DOHH2 (cell line): ENCODE measurements around the gene FXYD3.

Source experiments
- H3F3A ChIP-seq: fragments of 200-600 bp; sonication (generic), shearing (Covaris generic); 2 replicates; pipeline ENCODE4 v1.6.0; 2016; ENCODE audit warnings: antibody characterized with exemption, mild to moderate bottlenecking; ENCODE audit not compliant: control insufficient read depth, insufficient read depth
- H3K27ac ChIP-seq: fragments of 200-600 bp; sonication (generic); 2 replicates; pipeline ENCODE4 v1.5.1; 2014; ENCODE audit warnings: low read depth, mild to moderate bottlenecking, low read length, moderate library complexity
- H3K27me3 ChIP-seq: fragments of 200-600 bp; sonication (generic); 2 replicates; pipeline ENCODE4 v1.6.1; 2014; ENCODE audit warnings: mild to moderate bottlenecking, low read length, mixed read lengths; ENCODE audit not compliant: control insufficient read depth
- H3K36me3 ChIP-seq: fragments of 200-600 bp; sonication (generic); 2 replicates; pipeline ENCODE4 v1.6.1; 2014; ENCODE audit warnings: mild to moderate bottlenecking, low read length, moderate library complexity, mixed read lengths; ENCODE audit not compliant: control insufficient read depth
- H3K4me1 ChIP-seq: fragments of 200-600 bp; sonication (generic); 2 replicates; pipeline ENCODE4 v1.6.1; 2014; ENCODE audit warnings: mild to moderate bottlenecking, low read length, mixed read lengths; ENCODE audit not compliant: control insufficient read depth
- H3K4me2 ChIP-seq: fragments of 200-600 bp; sonication (generic); 2 replicates; pipeline ENCODE4 v1.6.0; 2014; ENCODE audit warnings: mild to moderate bottlenecking, low read length, moderate library complexity
- H3K4me3 ChIP-seq: fragments of 200-600 bp; sonication (generic); 2 replicates; pipeline ENCODE4 v1.5.1; 2014; ENCODE audit warnings: mild to moderate bottlenecking, low read length, mixed read lengths
- H3K79me2 ChIP-seq: fragments of 200-600 bp; sonication (generic); 2 replicates; pipeline ENCODE4 v1.6.1; 2014; ENCODE audit warnings: mild to moderate bottlenecking, low read length, mixed read lengths; ENCODE audit not compliant: control insufficient read depth
- H3K9me2 ChIP-seq: fragments of 200-600 bp; sonication (generic); replicated peaks from 2 replicates; pipeline ENCODE4 v1.6.1; 2014; ENCODE audit warnings: mild to moderate bottlenecking, low read length, mixed read lengths; ENCODE audit not compliant: control insufficient read depth
- H3K9me3 ChIP-seq: fragments of 200-600 bp; sonication (generic); 2 replicates; pipeline ENCODE4 v1.6.1; 2014; ENCODE audit warnings: antibody characterized with exemption, low read length, mixed read lengths; ENCODE audit not compliant: control insufficient read depth, insufficient read depth
- H4K20me1 ChIP-seq: fragments of 200-600 bp; sonication (generic); 2 replicates; pipeline ENCODE4 v1.6.0; 2014; ENCODE audit warnings: low read depth, mild to moderate bottlenecking, antibody characterized with exemption, low read length, moderate library complexity; ENCODE audit not compliant: control insufficient read depth, insufficient read depth
- EZH2phosphoT487 ChIP-seq: fragments of 200-600 bp; sonication (generic); IDR thresholded peaks from 2 replicates; pipeline ENCODE4 v1.6.1; 2017; ENCODE audit warnings: borderline replicate concordance, mild to moderate bottlenecking, antibody characterized with exemption, low read length, moderate library complexity, mixed read lengths
- TF ChIP-seq, protein P1 (sequence below): fragments of 200-600 bp; sonication (generic); IDR thresholded peaks from one replicate; pipeline ENCODE4 v1.5.1; 2014; ENCODE audit warnings: antibody characterized with exemption, mild to moderate bottlenecking, low read depth, low read length; ENCODE audit not compliant: poor library complexity, severe bottlenecking

Gene FXYD3

DNA sequence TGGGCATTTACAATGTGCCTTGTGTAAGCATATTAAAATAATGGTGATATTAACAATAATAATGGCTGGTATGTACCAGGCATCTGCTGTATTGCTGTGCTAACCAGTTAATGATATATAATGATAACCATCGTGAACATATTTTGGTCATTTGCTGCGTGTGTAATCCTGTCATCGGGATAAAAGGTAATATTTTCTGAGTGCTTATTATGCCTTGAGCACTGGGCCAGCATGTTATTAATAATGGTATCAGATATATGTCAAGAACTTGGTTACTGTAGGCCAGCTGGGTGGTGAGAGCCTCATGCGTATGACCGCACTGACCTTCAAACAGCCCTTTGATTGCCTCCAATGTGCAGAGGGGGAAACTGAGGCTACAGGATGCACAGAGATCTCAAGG, 22.2 kb upstream of the FXYD3 start:
- no peaks in the 10 kb centered on the region for H3K9me2 ChIP-seq
- no peaks in the 10 kb centered on the region for H3F3A ChIP-seq
- H4K20me1 ChIP-seq = no peaks in the 10 kb centered on the region
- H3K36me3 ChIP-seq = no peaks in the 10 kb centered on the region
- H3K27ac ChIP-seq = no peak overlapping the region
- H3K79me2 ChIP-seq = no peaks in the 10 kb centered on the region
- H3K4me2 ChIP-seq = no peak overlapping the region
- H3K4me1 ChIP-seq = peaks cover 21% of the 10 kb centered on the region
- no peak overlapping the region for H3K4me3 ChIP-seq
- no peaks in the 10 kb centered on the region for H3K27me3 ChIP-seq
- no peaks in the 10 kb centered on the region for H3K9me3 ChIP-seq
- TF ChIP-seq EZH2phosphoT487 = no peak
- TF ChIP-seq, protein P1, sequence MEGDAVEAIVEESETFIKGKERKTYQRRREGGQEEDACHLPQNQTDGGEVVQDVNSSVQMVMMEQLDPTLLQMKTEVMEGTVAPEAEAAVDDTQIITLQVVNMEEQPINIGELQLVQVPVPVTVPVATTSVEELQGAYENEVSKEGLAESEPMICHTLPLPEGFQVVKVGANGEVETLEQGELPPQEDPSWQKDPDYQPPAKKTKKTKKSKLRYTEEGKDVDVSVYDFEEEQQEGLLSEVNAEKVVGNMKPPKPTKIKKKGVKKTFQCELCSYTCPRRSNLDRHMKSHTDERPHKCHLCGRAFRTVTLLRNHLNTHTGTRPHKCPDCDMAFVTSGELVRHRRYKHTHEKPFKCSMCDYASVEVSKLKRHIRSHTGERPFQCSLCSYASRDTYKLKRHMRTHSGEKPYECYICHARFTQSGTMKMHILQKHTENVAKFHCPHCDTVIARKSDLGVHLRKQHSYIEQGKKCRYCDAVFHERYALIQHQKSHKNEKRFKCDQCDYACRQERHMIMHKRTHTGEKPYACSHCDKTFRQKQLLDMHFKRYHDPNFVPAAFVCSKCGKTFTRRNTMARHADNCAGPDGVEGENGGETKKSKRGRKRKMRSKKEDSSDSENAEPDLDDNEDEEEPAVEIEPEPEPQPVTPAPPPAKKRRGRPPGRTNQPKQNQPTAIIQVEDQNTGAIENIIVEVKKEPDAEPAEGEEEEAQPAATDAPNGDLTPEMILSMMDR = no peak

DNA sequence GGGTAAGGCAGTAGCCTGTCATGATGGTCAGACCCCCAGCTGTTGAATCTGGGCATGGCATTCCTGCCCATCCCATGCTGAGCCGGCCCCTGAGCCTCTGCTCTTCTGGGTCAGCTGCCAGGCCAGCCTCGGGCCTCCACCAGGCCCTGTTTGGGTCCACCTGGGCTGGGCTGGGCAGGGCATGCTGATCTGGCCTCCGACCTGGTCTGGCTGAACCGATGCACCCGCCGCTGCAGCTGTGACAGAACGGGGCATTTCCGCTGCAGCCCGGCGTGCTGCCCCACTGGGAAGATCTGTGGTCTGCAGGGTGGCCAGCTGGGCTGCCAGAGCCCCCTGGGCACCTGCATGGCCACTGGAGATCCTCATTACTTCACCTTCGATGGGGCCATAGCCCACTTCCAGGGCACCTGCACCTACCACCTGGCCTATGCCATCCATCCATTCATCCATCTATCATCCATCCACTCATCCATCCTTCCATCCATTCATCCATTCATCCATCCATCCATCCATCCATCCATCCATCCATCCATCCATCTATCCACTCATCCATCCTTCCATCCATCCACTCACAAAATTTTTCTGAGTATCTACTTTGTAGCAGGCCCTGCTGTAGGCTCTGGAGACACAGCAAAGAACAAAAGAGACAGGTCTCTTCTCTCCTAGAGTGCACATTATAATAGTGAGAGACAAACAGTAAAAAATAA, 21.5 kb upstream of the FXYD3 start:
- Histone ChIP-seq H3K4me1 (peaks cover 17% of the 10 kb centered on the region), H3K9me2 (no peaks in the 10 kb centered on the region), H3K27ac (no peak overlapping the region), H3K27me3 (no peaks in the 10 kb centered on the region), H4K20me1 (no peaks in the 10 kb centered on the region), H3K36me3 (no peaks in the 10 kb centered on the region), H3F3A (no peaks in the 10 kb centered on the region), H3K79me2 (no peaks in the 10 kb centered on the region), H3K4me2 (no peak overlapping the region), H3K9me3 (no peaks in the 10 kb centered on the region), H3K4me3 (no peak overlapping the region)
- TF ChIP-seq, protein P1 = no peak
- no peak for TF ChIP-seq EZH2phosphoT487

- Histone ChIP-seq H3K4me3 (no peak overlapping the region), H3K9me3 (no peaks in the 10 kb centered on the region), H3K36me3 (no peaks in the 10 kb centered on the region), H3K4me1 (peaks cover 14% of the 10 kb centered on the region), H3K79me2 (no peaks in the 10 kb centered on the region), H3K4me2 (no peak overlapping the region), H3K27me3 (no peaks in the 10 kb centered on the region), H3K27ac (no peak overlapping the region), H4K20me1 (no peaks in the 10 kb centered on the region), H3F3A (no peaks in the 10 kb centered on the region), H3K9me2 (no peaks in the 10 kb centered on the region)
- no peak for TF ChIP-seq EZH2phosphoT487
- TF ChIP-seq, protein P1 = no peak
Observed at GRCh38 chr19:35094656-35095055, 21.0 kb upstream of the FXYD3 start.
